Activated CD8-positive, alpha-beta T cell treated with anti-CD3 and anti-CD28 coated beads for 36 hours (primary cell): ENCODE results near the gene FKBP2. TPM values are rescaled to one million over a fixed set of nuclear protein-coding genes. Genes with fewer than 3 reads are reported as not detected.

Experiments
- ATAC-seq: fragments of 200-7000 bp; cut with Tn5 transposase; one replicate; pipeline ENCODE4 v1.10.0; 2021; ENCODE audit warnings: mild to moderate bottlenecking, moderate library complexity
- CTCF ChIA-PET: fragments of 350-600 bp; sonication (Branson Sonifier 250); formaldehyde crosslinking; loops from one replicate; lab custom pipeline; 2021; ENCODE audit warnings: antibody characterized with exemption; lab: Charles Lee
- POLR2A ChIA-PET: fragments of 350-600 bp; sonication (Branson Sonifier 250); formaldehyde crosslinking; loops from one replicate; lab custom pipeline; 2021; ENCODE audit warnings: antibody characterized with exemption; lab: Charles Lee
- DNase-seq: peaks from one replicate; pipeline ENCODE4 v3.0.0-alpha.2; 2020
- H3K27ac Mint-ChIP-seq: one replicate; pipeline ENCODE4 v1.8.0; 2021; ENCODE audit warnings: mild to moderate bottlenecking, mixed read lengths
- H3K27me3 Mint-ChIP-seq: one replicate; pipeline ENCODE4 v1.8.0; 2021; ENCODE audit warnings: mixed read lengths
- H3K36me3 Mint-ChIP-seq: one replicate; pipeline ENCODE4 v1.8.0; 2021; ENCODE audit warnings: low read depth, mixed read lengths
- H3K4me1 Mint-ChIP-seq: one replicate; pipeline ENCODE4 v1.8.0; 2021; ENCODE audit warnings: low read depth, mixed read lengths
- H3K4me3 Mint-ChIP-seq: one replicate; pipeline ENCODE4 v1.8.0; 2021; ENCODE audit warnings: mild to moderate bottlenecking, moderate library complexity, mixed read lengths
- H3K9me3 Mint-ChIP-seq: one replicate; pipeline ENCODE4 v1.8.0; 2021; ENCODE audit warnings: mixed read lengths
- intact Hi-C: fragments of 100-400 bp; cut with micrococcal nuclease; formaldehyde crosslinking; loops from one replicate; pipeline ENCODE4 v1.10.0; 2022
- total RNA-seq, 2 experiments: library from RNA; stranded (reverse); gene quantifications; one replicate each; pipeline ENCODE4 v1.2.3, GENCODE V29; 2021
- TF ChIP-seq, protein P1 (sequence below): fragments of 200-600 bp; IDR thresholded peaks from one replicate; pipeline ENCODE4 v1.8.0; 2022; ENCODE audit warnings: antibody characterized with exemption, mild to moderate bottlenecking

Gene FKBP2
- total RNA-seq, 2 experiments from 2014 or later: 23.5 to 26.9 TPM

DNA sequence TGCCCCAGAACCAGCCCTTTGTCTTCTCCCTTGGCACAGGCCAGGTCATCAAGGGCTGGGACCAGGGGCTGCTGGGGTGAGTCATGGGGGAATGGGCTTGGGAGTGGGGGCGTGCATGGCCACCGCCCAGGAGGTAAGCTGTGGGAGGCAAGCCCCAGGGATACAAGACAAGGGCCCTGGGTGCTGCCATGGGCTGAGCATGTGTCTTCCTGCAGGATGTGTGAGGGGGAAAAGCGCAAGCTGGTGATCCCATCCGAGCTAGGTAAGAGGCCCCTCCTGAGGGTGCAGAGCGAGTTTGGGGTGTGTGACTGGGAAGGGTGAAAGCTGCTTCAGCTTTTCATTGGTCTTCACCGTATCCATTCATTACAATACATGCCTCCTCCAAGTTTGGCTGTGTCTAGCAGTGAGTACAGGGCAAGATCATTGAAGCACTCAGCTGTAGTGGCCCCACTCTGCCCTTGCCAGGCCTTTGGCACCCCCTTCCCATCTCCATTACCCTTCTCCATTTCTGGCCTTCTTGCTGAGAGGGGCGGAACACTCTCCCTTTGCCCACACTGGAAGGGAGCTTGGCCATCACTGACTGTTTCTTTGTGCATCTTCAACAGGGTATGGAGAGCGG is 2.5 kb downstream of the FKBP2 start:
- ChIA-PET POLR2A (interaction anchor here (0.7 to 10.0 kb wide), 13 partner anchors 7 to 117 kb away, joined by 3 to 132 read pairs (median 7); partner anchors contain the start of genes BAD, FERMT3, NUDT22 and PLCB3), CTCF (interaction anchor here (0.9 to 4.6 kb wide), 7 partner anchors 8 to 75 kb away, joined by 3 to 35 read pairs (median 8); partner anchors contain the start of genes CATSPERZ, FERMT3, NUDT22 and PLCB3)
- intact Hi-C loops: loop anchor here (10.0 kb wide), 1 partner anchor 61 kb away; the partner anchor contains the start of genes CATSPERZ and ESRRA
- Mint-ChIP-seq H3K27me3 (no peaks in the 10 kb centered on the region), H3K4me1 (peaks cover 38% of the 10 kb centered on the region), H3K27ac (peak overlapping the region; percentile 45), H3K36me3 (peaks cover 37% of the 10 kb centered on the region), H3K4me3 (peak overlapping the region; percentile 93), H3K9me3 (no peaks in the 10 kb centered on the region)
- TF ChIP-seq, protein P1, sequence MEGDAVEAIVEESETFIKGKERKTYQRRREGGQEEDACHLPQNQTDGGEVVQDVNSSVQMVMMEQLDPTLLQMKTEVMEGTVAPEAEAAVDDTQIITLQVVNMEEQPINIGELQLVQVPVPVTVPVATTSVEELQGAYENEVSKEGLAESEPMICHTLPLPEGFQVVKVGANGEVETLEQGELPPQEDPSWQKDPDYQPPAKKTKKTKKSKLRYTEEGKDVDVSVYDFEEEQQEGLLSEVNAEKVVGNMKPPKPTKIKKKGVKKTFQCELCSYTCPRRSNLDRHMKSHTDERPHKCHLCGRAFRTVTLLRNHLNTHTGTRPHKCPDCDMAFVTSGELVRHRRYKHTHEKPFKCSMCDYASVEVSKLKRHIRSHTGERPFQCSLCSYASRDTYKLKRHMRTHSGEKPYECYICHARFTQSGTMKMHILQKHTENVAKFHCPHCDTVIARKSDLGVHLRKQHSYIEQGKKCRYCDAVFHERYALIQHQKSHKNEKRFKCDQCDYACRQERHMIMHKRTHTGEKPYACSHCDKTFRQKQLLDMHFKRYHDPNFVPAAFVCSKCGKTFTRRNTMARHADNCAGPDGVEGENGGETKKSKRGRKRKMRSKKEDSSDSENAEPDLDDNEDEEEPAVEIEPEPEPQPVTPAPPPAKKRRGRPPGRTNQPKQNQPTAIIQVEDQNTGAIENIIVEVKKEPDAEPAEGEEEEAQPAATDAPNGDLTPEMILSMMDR: no peak
- no peak for DNase-seq
- ATAC-seq: no peak

DNA sequence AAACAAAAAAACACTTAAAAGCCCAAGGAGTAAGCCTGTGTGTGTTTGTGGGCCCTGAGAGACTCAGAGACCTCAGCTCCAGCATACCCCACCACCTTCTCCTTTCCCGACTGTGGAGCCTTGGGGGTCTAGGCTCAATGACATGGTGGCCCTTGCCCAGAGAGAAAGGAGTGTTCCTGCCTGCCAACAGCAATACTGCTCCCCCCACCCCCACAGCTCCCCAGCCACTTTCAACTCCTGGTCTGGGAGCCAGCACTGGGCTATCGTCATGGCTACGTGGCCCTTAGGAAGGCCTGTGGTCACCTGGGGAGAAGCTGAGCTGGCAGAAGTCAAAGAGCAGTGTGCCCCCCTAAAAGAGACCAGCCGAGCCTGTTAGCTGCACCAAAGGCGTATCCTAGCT is 3.2 kb downstream of the FKBP2 start:
- ChIA-PET POLR2A (interaction anchor here (1.4 to 10.0 kb wide), 10 partner anchors 11 to 116 kb away, joined by 4 to 132 read pairs (median 10); partner anchors contain the start of genes FERMT3, NUDT22, PRDX5 and TRMT112), CTCF (interaction anchor here (0.9 to 4.6 kb wide), 8 partner anchors 8 to 88 kb away, joined by 3 to 35 read pairs (median 8); partner anchors contain the start of genes CATSPERZ, FERMT3, NUDT22 and PLCB3)
- intact Hi-C loops: loop anchor here (10.0 kb wide), 1 partner anchor 61 kb away; the partner anchor contains the start of genes CATSPERZ and ESRRA
- H3K27me3 Mint-ChIP-seq: no peaks in the 10 kb centered on the region
- DNase-seq: no peak
- peaks cover 37% of the 10 kb centered on the region for H3K36me3 Mint-ChIP-seq
- no peaks in the 10 kb centered on the region for H3K9me3 Mint-ChIP-seq
- ATAC-seq: no peak
- peak overlapping the region; percentile 93 for H3K4me3 Mint-ChIP-seq
- TF ChIP-seq, protein P1: no peak
- peaks cover 33% of the 10 kb centered on the region for H3K4me1 Mint-ChIP-seq
- peak overlapping the region; percentile 45 for H3K27ac Mint-ChIP-seq

DNA sequence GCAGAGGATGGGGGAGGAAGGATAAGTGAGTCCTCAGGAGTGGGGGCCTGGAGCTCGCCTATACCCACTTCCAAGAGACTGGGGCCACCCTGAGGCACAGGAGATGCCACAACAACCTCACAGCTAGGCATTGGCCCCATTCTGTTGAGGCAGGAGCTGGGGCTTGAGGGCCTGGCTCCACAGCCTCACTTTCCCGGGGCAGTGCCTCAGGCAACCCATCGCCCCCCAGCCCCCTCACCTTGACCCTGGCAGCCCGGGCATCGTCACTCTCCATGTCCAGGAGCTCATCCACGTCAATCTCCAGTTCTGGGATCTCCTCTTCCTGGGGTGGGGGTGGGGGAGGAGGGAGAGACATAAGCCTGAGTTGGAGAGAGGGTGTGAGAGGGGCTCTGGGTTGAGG is 4.1 kb downstream of the FKBP2 start:
- TF ChIP-seq, protein P1: no peak
- H3K27me3 Mint-ChIP-seq: no peaks in the 10 kb centered on the region
- no peaks in the 10 kb centered on the region for H3K9me3 Mint-ChIP-seq
- ChIA-PET POLR2A (interaction anchor here (0.6 to 10.0 kb wide), 8 partner anchors 9 to 73 kb away, joined by 3 to 132 read pairs (median 17); partner anchors contain the start of genes FERMT3, NUDT22, PRDX5 and TRMT112), CTCF (interaction anchor here (0.9 to 4.6 kb wide), 9 partner anchors 11 to 87 kb away, joined by 3 to 35 read pairs (median 7); partner anchors contain the start of genes CATSPERZ, FERMT3, NUDT22 and PRDX5)
- H3K4me1 Mint-ChIP-seq: peaks cover 28% of the 10 kb centered on the region
- peak overlapping the region; percentile 93 for H3K27ac Mint-ChIP-seq
- ATAC-seq: no peak
- peaks cover 33% of the 10 kb centered on the region for H3K36me3 Mint-ChIP-seq
- intact Hi-C loops: loop anchor here (10.0 kb wide), 1 partner anchor 60 kb away; the partner anchor contains the start of genes CATSPERZ and ESRRA
- no peak for DNase-seq
- H3K4me3 Mint-ChIP-seq: peak overlapping the region; percentile 94

DNA sequence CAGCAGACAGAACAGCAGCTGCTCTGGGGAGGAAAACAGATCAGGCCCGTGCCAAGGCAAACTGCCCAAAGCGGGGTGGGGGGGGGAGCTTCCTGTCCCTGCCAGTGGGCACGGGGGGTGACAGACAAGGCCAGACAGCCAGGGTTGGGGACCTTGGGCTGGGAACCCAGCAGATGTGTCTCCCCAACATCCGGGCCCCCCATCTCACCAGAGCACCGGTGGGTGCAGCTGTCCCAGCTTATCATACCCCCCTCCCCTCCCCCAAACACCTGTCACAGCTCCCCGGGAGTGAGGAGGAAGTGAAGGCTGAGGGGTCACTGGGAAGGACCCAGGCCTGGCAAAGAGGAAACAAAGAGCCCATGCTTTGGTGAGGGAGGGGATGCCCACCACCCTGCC is 4.5 kb downstream of the FKBP2 start:
- Mint-ChIP-seq H3K36me3 (peaks cover 30% of the 10 kb centered on the region), H3K4me1 (peaks cover 28% of the 10 kb centered on the region), H3K9me3 (no peaks in the 10 kb centered on the region), H3K27me3 (no peaks in the 10 kb centered on the region), H3K4me3 (peak overlapping the region; percentile 94), H3K27ac (peak overlapping the region; percentile 93)
- DNase-seq: peak; percentile 59
- POLR2A ChIA-PET: interaction anchor here (0.9 to 10.0 kb wide), 8 partner anchors 9 to 72 kb away, joined by 3 to 132 read pairs (median 17); partner anchors contain the start of genes FERMT3, NUDT22, PRDX5 and TRMT112
- intact Hi-C loops: loop anchor here (10.0 kb wide), 1 partner anchor 59 kb away; the partner anchor contains the start of genes CATSPERZ and ESRRA
- ATAC-seq: no peak
- CTCF ChIA-PET: interaction anchor here (0.9 to 4.6 kb wide), 8 partner anchors 11 to 87 kb away, joined by 3 to 35 read pairs (median 6); partner anchors contain the start of genes CATSPERZ, FERMT3, NUDT22 and PRDX5
- TF ChIP-seq, protein P1: no peak
